ENCODE data around the gene TOP1.

GRCh38 chr20:41170386-41171105, 141.9 kb downstream of the TOP1 start:
- TF ChIP-seq SUZ12 (IDR thresholded peaks at IDR 0.05): no peak
- TF ChIP-seq ELF4 (IDR thresholded peaks at IDR 0.05): no peak
- no peak for TF ChIP-seq ARNT (IDR thresholded peaks at IDR 0.05)
- no peak for TF ChIP-seq TARDBP (IDR thresholded peaks at IDR 0.05)
- TF ChIP-seq LEF1 (IDR thresholded peaks at IDR 0.05; ENCODE audit: borderline replicate concordance): no peak
- TF ChIP-seq NFRKB (IDR thresholded peaks at IDR 0.05): no peak
- TF ChIP-seq FOXM1 (IDR thresholded peaks at IDR 0.05; ENCODE audit: borderline replicate concordance): no peak
- no peak for TF ChIP-seq BHLHE40 (IDR thresholded peaks at IDR 0.05; ENCODE audit: borderline replicate concordance)
- TF ChIP-seq FOXK2 (IDR thresholded peaks at IDR 0.05): no peak
- no peak for TF ChIP-seq HDGF (IDR thresholded peaks at IDR 0.05; ENCODE audit: borderline replicate concordance)
- TF ChIP-seq SP1 (IDR thresholded peaks at IDR 0.05): no peak
- no peak for TF ChIP-seq FOXA1 (IDR thresholded peaks at IDR 0.05)
